IMR-90 (cell line): ENCODE results near the gene TBX3. TPM values are rescaled to one million over a fixed set of nuclear protein-coding genes. Genes with fewer than 3 reads are reported as not detected.
A peak's percentile ranks its signal among the peaks of the same experiment; 100 is the strongest.

Experiments
- ATAC-seq: fragments of 200-7000 bp; cut with Tn5 transposase; 2 replicates; pipeline ENCODE4 v1.9.1; 2020; ENCODE audit warnings: low read depth, mild to moderate bottlenecking, moderate library complexity
- BruUV-seq: library from RNA; stranded (reverse); fragments of 400-500 nt; replicated peaks from 2 replicates; lab custom pipeline; 2021; lab: Mats Ljungman, UMichigan
- CTCF ChIA-PET: fragments of 300-600 bp; formaldehyde crosslinking; extraction: SDS; loops from one replicate; lab custom pipeline; 2021; ENCODE audit warnings: antibody characterized with exemption; lab: Yijun Ruan, JAX
- POLR2A ChIA-PET: fragments of 300-600 bp; sonication (Branson Sonifier 250); formaldehyde crosslinking; loops from one replicate; lab custom pipeline; 2022; ENCODE audit warnings: antibody characterized with exemption; ENCODE audit not compliant: unreplicated experiment; lab: Charles Lee
- DNase-seq: peaks from one replicate; pipeline ENCODE4 v3.0.0; 2013
- H2AFZ ChIP-seq: replicated peaks from 2 replicates; pipeline ENCODE3; 2013; ENCODE audit warnings: low read length, mild to moderate bottlenecking; ENCODE audit not compliant: poor library complexity
- H2AK5ac ChIP-seq: 2 replicates; pipeline ENCODE4 v1.6.1; 2013; ENCODE audit warnings: low read depth, low read length, inconsistent platforms
- H2AK9ac ChIP-seq: replicated peaks from 2 replicates; pipeline ENCODE3; 2013; ENCODE audit warnings: mild to moderate bottlenecking, low read depth, low read length, moderate library complexity; ENCODE audit not compliant: poor library complexity
- H2BK120ac ChIP-seq: 2 replicates; pipeline ENCODE4 v1.6.1; 2013; ENCODE audit warnings: low read depth, low read length, inconsistent platforms
- H2BK15ac ChIP-seq: 3 replicates; pipeline ENCODE4 v1.6.1; 2013; ENCODE audit warnings: low read depth, low read length, inconsistent platforms
- H2BK20ac ChIP-seq: 2 replicates; pipeline ENCODE4 v1.6.1; 2013; ENCODE audit warnings: low read depth, mild to moderate bottlenecking, inconsistent platforms, low read length, moderate library complexity
- H2BK5ac ChIP-seq: 2 replicates; pipeline ENCODE4 v1.6.1; 2013; ENCODE audit warnings: mild to moderate bottlenecking, low read depth, low read length, inconsistent platforms; ENCODE audit not compliant: poor library complexity, severe bottlenecking
- H3K14ac ChIP-seq: replicated peaks from 2 replicates; pipeline ENCODE4 v1.6.1; 2013; ENCODE audit warnings: low read depth, low read length, inconsistent platforms
- H3K18ac ChIP-seq: 2 replicates; pipeline ENCODE4 v1.6.1; 2013; ENCODE audit warnings: low read depth, low read length, control low read depth
- H3K23ac ChIP-seq: 2 replicates; pipeline ENCODE4 v1.6.1; 2013; ENCODE audit warnings: low read depth, low read length, inconsistent platforms
- H3K27ac ChIP-seq: 2 replicates; pipeline ENCODE4 v1.5.1; 2013; ENCODE audit warnings: mild to moderate bottlenecking, control low read depth, low read length; ENCODE audit not compliant: insufficient read depth
- H3K27me3 ChIP-seq: 2 replicates; pipeline ENCODE4 v1.6.1; 2013; ENCODE audit warnings: low read length; ENCODE audit not compliant: control insufficient read depth, insufficient read depth
- H3K36me3 ChIP-seq: 2 replicates; pipeline ENCODE4 v1.6.1; 2013; ENCODE audit warnings: low read length, mixed read lengths; ENCODE audit not compliant: control insufficient read depth, insufficient read depth
- H3K4ac ChIP-seq: 2 replicates; pipeline ENCODE4 v1.6.1; 2013; ENCODE audit warnings: low read depth, low read length, inconsistent platforms
- H3K4me1 ChIP-seq: 2 replicates; pipeline ENCODE4 v1.6.1; 2013; ENCODE audit warnings: low read length, mixed read lengths; ENCODE audit not compliant: control insufficient read depth, insufficient read depth
- H3K4me2 ChIP-seq: 2 replicates; pipeline ENCODE4 v1.6.1; 2013; ENCODE audit warnings: low read depth, mild to moderate bottlenecking, control low read depth, low read length, moderate library complexity
- H3K4me3 ChIP-seq: 2 replicates; pipeline ENCODE4 v1.5.1; 2013; ENCODE audit warnings: low read depth, mild to moderate bottlenecking, control low read depth, low read length, moderate library complexity; ENCODE audit not compliant: insufficient read depth
- H3K56ac ChIP-seq: 2 replicates; pipeline ENCODE4 v1.6.1; 2013; ENCODE audit warnings: low read length, inconsistent platforms; ENCODE audit not compliant: insufficient read depth; ENCODE audit errors: extremely low read depth
- H3K79me1 ChIP-seq, 2 experiments: 2 replicates each; pipeline ENCODE4 v1.6.1; 2013; ENCODE audit warnings: low read length in 2 of 2, inconsistent platforms in 1 of 2, low read depth in 1 of 2
- H3K9ac ChIP-seq: 2 replicates; pipeline ENCODE4 v1.6.1; 2013; ENCODE audit warnings: low read depth, low read length, control low read depth
- H3K9me1 ChIP-seq: 2 replicates; pipeline ENCODE4 v1.6.1; 2013; ENCODE audit warnings: low read length, inconsistent platforms; ENCODE audit not compliant: insufficient read depth
- H3K9me3 ChIP-seq: 2 replicates; pipeline ENCODE4 v1.6.1; 2013; ENCODE audit warnings: low read length; ENCODE audit not compliant: control insufficient read depth, insufficient read depth
- H4K20me1 ChIP-seq: 2 replicates; pipeline ENCODE4 v1.6.1; 2013; ENCODE audit warnings: low read length, inconsistent platforms; ENCODE audit not compliant: insufficient read depth
- H4K5ac ChIP-seq: 2 replicates; pipeline ENCODE4 v1.6.1; 2013; ENCODE audit warnings: mild to moderate bottlenecking, low read depth, low read length, control low read depth
- H4K8ac ChIP-seq, 2 experiments: 2 replicates each; pipeline ENCODE4 v1.6.1; 2013; ENCODE audit warnings: low read depth in 2 of 2, low read length in 2 of 2, control low read depth in 1 of 2, inconsistent platforms in 1 of 2
- H4K91ac ChIP-seq: 2 replicates; pipeline ENCODE4 v1.6.1; 2013; ENCODE audit warnings: low read depth, low read length, inconsistent platforms; ENCODE audit not compliant: insufficient read depth
- CHD1 ChIP-seq: IDR thresholded peaks from 2 replicates; pipeline ENCODE4 v1.6.1; 2012; ENCODE audit warnings: low read depth, low read length, improper control_type of control experiment
- MAZ ChIP-seq: IDR thresholded peaks from 2 replicates; pipeline ENCODE4 v1.6.1; 2012; ENCODE audit warnings: low read depth, mild to moderate bottlenecking, low read length, improper control_type of control experiment, moderate library complexity, borderline replicate concordance
- MXI1 ChIP-seq: IDR thresholded peaks from 2 replicates; pipeline ENCODE4 v1.6.1; 2012; ENCODE audit warnings: low read depth, mild to moderate bottlenecking, low read length, moderate library complexity, borderline replicate concordance
- WGBS, 2 experiments: methylation state at CpG; one replicate each; pipeline versions ENCODE4 v1.1.5 to v1.1.7; 2013; ENCODE audit warnings: missing lambda C conversion rate in 2 of 2; ENCODE audit not compliant: insufficient read length in 1 of 2; ENCODE audit errors: extremely low coverage in 2 of 2; 5-methylcytosine and 5-hydroxymethylcytosine counted together
- dilution Hi-C: fragments of 300-500 bp; cut with HindIII; formaldehyde crosslinking; loops from one replicate; pipeline ENCODE4 v1.14.3; 2018; ENCODE audit warnings: low sequenced_read_pairs; ENCODE audit not compliant: unreplicated experiment
- in situ Hi-C: fragments of 300-500 bp; cut with MboI; formaldehyde crosslinking; loops from 3 replicates; pipeline ENCODE4 v1.14.3; 2019; ENCODE audit warnings: low sequenced_read_pairs, inconsistent platforms, mixed read lengths
- intact Hi-C: fragments of 100-400 bp; cut with micrococcal nuclease; formaldehyde crosslinking; loops from 2 replicates; pipeline ENCODE4 v1.10.0; 2022
- polyA plus RNA-seq, 3 experiments: library from polyadenylated mRNA; depleted of rRNA; stranded (reverse); fragments of >200 nt; gene quantifications; 2 replicates each; pipeline ENCODE4 v1.2.3, GENCODE V29; 2012; ENCODE audit warnings: low replicate concordance in 1 of 3
- total RNA-seq: library from RNA; depleted of rRNA; stranded (reverse); fragments of >200 nt; gene quantifications from 2 replicates; pipeline ENCODE4 v1.2.3, GENCODE V29; 2012

Gene TBX3
- total and polyA plus RNA-seq, 2 of the 4 experiments (the other 2 are of a cell fraction), result 15.8 to 44.9 TPM

DNA sequence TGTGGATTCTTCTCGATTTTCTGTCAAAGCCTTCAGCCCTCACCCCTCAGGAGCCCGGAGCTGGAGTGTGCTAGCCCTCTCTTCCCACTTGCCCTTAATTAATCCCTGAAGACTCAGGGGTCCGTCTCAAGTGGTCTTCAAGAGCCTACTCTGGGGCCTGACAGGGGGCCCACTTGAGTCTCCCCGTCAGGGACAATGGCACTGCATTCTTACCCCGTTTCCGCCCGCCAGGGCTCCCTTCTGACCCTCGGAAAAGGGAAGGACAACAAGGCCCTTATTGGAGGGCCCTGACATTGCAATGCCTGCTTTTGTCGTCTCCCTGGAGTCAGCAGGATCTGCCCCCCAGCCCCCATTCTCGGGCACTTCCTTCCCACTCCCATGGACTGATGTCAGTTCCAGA lies 34.4 kb downstream of the TBX3 start:
- Histone ChIP-seq H3K27ac (no peak overlapping the region), H2AK5ac (no peak overlapping the region), H3K14ac (no peak overlapping the region), H2AFZ (no peak overlapping the region), H4K91ac (no peak overlapping the region), H4K20me1 (no peaks in the 10 kb centered on the region), H3K79me1 (no peaks in the 10 kb centered on the region), H4K8ac (no peak overlapping the region), H2AK9ac (peak overlapping the region; percentile 33), H4K5ac (no peak overlapping the region), H2BK120ac (no peak overlapping the region), H3K4ac (no peak overlapping the region), H3K9me1 (no peaks in the 10 kb centered on the region), H2BK5ac (no peak overlapping the region), H3K4me3 (no peak overlapping the region), H3K56ac (no peak overlapping the region), H3K9me3 (no peaks in the 10 kb centered on the region), H2BK20ac (no peak overlapping the region), H3K23ac (no peak overlapping the region), H3K27me3 (no peaks in the 10 kb centered on the region), H3K4me2 (no peak overlapping the region), H2BK15ac (no peak overlapping the region), H3K4me1 (no peaks in the 10 kb centered on the region), H3K18ac (no peak overlapping the region), H3K36me3 (no peaks in the 10 kb centered on the region), H3K9ac (no peak overlapping the region)
- no TSS peak for BruUV-seq
- 28% methylated on average over 2 of the region's 10 CpGs; no CpG with 5 or more reads in 1 of the 2 experiments for WGBS, 2 experiments
- in situ Hi-C loops (no loop called here), intact Hi-C loops (no loop called here), dilution Hi-C loops (no loop called here)
- no peak for TF ChIP-seq MXI1
- TF ChIP-seq CHD1, result no peak
- TF ChIP-seq MAZ, result no peak
- ChIA-PET CTCF (no interaction called here), POLR2A (no interaction called here)
- DNase-seq (no peak), ATAC-seq (no peak)
